GM23338 (cell line): ENCODE measurements around the gene PPP6R1.

ENCODE experiments used
- CREB1 ChIP-seq: fragments of 250-450 bp; sonication (Bioruptor Pico); IDR thresholded peaks from 2 replicates; pipeline ENCODE4 v1.5.0; 2020; ENCODE audit warnings: low read depth, mild to moderate bottlenecking, moderate library complexity
- CTCF ChIP-seq, 2 experiments: fragments of 200-600 bp in 1 of 2; sonication (generic) in 1 of 2; conservative IDR thresholded peaks; 2 replicates each; pipeline versions ENCODE4 v1.5.1 to v1.6.1; 2016 to 2017; ENCODE audit warnings: antibody characterized with exemption in 2 of 2, low read depth in 2 of 2, mild to moderate bottlenecking in 2 of 2, moderate library complexity in 1 of 2
- ETS1 ChIP-seq: IDR thresholded peaks from 2 replicates; pipeline ENCODE4 v1.6.1; 2016; ENCODE audit warnings: antibody characterized with exemption
- EZH2 ChIP-seq: fragments of 200-600 bp; sonication (generic); IDR thresholded peaks from one replicate; pipeline ENCODE4 v1.8.0; 2017; ENCODE audit warnings: antibody characterized with exemption, mild to moderate bottlenecking, low read depth; ENCODE audit not compliant: unreplicated experiment
- EZH2phosphoT487 ChIP-seq: fragments of 200-600 bp; sonication (generic); IDR thresholded peaks from one replicate; pipeline ENCODE4 v1.8.1; 2018; ENCODE audit warnings: antibody characterized with exemption; ENCODE audit not compliant: unreplicated experiment
- JUNB ChIP-seq: IDR thresholded peaks from one replicate; pipeline ENCODE4 v1.6.1; 2016; ENCODE audit warnings: antibody characterized with exemption; ENCODE audit not compliant: unreplicated experiment
- NANOG ChIP-seq: IDR thresholded peaks from 2 replicates; pipeline ENCODE4 v1.6.1; 2016; ENCODE audit warnings: antibody characterized with exemption, borderline replicate concordance
- POLR2AphosphoS5 ChIP-seq: IDR thresholded peaks from 2 replicates; pipeline ENCODE4 v1.6.1; 2016; ENCODE audit warnings: antibody characterized with exemption, low read depth
- ZNF114 ChIP-seq: fragments of 250-450 bp; sonication (Bioruptor Pico); IDR thresholded peaks from 2 replicates; pipeline ENCODE4 v1.5.0; 2020; ENCODE audit warnings: mild to moderate bottlenecking, moderate library complexity
- ZNF331 ChIP-seq: fragments of 250-450 bp; sonication (Bioruptor Pico); IDR thresholded peaks from 2 replicates; pipeline ENCODE4 v1.5.0; 2020; ENCODE audit warnings: low read depth, mild to moderate bottlenecking, moderate library complexity
- TF ChIP-seq, protein P1 (sequence below): IDR thresholded peaks from one replicate; pipeline ENCODE4 v1.6.1; 2018; ENCODE audit warnings: antibody characterized with exemption; ENCODE audit not compliant: unreplicated experiment

DNA sequence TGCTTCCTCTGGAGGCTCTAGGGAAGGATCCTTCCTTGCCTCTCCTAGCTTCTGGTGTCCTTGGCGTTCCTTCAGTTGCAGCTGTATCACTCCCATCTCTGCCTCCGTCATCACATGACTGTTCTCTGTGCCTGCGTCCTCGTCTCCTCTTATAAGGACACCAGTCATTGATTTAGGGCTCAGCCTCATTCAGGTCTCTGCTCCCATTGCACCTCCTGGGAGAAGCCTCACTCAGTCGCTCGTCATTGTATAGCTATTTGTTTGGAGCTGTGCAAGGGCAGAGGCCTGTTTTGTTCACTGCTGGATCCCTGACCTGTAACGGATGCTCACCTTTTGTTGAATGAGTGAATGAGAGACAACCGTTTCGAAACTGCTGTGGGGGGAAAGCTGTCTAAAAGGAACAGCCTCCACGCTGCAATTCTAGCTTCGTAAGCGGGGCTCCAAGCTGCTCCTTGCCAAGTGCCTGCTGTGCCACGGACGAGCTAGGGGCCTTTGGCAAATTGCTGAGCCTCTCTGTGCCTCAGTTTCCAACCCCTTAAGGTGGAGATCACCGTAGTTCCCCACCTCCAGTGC, 42.2 kb upstream of the PPP6R1 start:
- TF ChIP-seq CTCF (conservative IDR thresholded peaks at IDR 0.05; ENCODE audit: low read depth in 2 of 2): no peak
- TF ChIP-seq ZNF114 (CRISPR knock-in tag): no peak
- TF ChIP-seq EZH2: no peak
- TF ChIP-seq POLR2AphosphoS5: no peak
- no peak for TF ChIP-seq EZH2phosphoT487
- TF ChIP-seq CREB1 (CRISPR knock-in tag): no peak
- no peak for TF ChIP-seq ZNF331 (CRISPR knock-in tag)
- TF ChIP-seq ETS1: no peak
- TF ChIP-seq JUNB: no peak
- TF ChIP-seq, protein P1, sequence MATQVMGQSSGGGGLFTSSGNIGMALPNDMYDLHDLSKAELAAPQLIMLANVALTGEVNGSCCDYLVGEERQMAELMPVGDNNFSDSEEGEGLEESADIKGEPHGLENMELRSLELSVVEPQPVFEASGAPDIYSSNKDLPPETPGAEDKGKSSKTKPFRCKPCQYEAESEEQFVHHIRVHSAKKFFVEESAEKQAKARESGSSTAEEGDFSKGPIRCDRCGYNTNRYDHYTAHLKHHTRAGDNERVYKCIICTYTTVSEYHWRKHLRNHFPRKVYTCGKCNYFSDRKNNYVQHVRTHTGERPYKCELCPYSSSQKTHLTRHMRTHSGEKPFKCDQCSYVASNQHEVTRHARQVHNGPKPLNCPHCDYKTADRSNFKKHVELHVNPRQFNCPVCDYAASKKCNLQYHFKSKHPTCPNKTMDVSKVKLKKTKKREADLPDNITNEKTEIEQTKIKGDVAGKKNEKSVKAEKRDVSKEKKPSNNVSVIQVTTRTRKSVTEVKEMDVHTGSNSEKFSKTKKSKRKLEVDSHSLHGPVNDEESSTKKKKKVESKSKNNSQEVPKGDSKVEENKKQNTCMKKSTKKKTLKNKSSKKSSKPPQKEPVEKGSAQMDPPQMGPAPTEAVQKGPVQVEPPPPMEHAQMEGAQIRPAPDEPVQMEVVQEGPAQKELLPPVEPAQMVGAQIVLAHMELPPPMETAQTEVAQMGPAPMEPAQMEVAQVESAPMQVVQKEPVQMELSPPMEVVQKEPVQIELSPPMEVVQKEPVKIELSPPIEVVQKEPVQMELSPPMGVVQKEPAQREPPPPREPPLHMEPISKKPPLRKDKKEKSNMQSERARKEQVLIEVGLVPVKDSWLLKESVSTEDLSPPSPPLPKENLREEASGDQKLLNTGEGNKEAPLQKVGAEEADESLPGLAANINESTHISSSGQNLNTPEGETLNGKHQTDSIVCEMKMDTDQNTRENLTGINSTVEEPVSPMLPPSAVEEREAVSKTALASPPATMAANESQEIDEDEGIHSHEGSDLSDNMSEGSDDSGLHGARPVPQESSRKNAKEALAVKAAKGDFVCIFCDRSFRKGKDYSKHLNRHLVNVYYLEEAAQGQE: no peak
- no peak for TF ChIP-seq NANOG
